T-helper 17 cell (primary cell): Measurements from ENCODE around the gene CCDC106. TPM values are rescaled to one million over a fixed set of nuclear protein-coding genes. Genes with fewer than 3 reads are reported as not detected.

Source experiments
- ATAC-seq: fragments of 150-1000 bp; cut with Tn5 transposase; 2 replicates; pipeline ENCODE4 v1.10.0; 2021; ENCODE audit warnings: mild to moderate bottlenecking, moderate library complexity
- DNase-seq, 3 donors: peaks; one replicate each; pipeline versions ENCODE4 v3.0.0 to v3.0.0-alpha.2; 2020 to 2021
- H3K9me3 ChIP-seq: one replicate; pipeline ENCODE4 v1.7.0; 2013; ENCODE audit warnings: low read length, mild to moderate bottlenecking; ENCODE audit not compliant: control insufficient read depth, poor library complexity, severe bottlenecking
- H3K27ac Mint-ChIP-seq: one replicate; pipeline ENCODE4 v1.8.0; 2022; ENCODE audit warnings: mild to moderate bottlenecking, moderate library complexity, mixed read lengths
- H3K27me3 Mint-ChIP-seq: one replicate; pipeline ENCODE4 v1.8.0; 2022; ENCODE audit warnings: mixed read lengths
- H3K36me3 Mint-ChIP-seq: one replicate; pipeline ENCODE4 v1.8.0; 2022; ENCODE audit warnings: low read depth, mixed read lengths
- H3K4me1 Mint-ChIP-seq: one replicate; pipeline ENCODE4 v1.8.0; 2022; ENCODE audit warnings: mild to moderate bottlenecking, mixed read lengths
- H3K4me3 Mint-ChIP-seq: one replicate; pipeline ENCODE4 v1.8.0; 2022; ENCODE audit warnings: mild to moderate bottlenecking, moderate library complexity, mixed read lengths
- total RNA-seq, 4 donors: library from RNA in 2 of 4; stranded (reverse) in 2 of 4; gene quantifications; one replicate each; pipeline ENCODE4 v1.2.3 and lab custom pipeline; 2022 to 2026

Gene CCDC106
- total RNA-seq, 2 donors from 2014 or later = 1.1 to 1.6 TPM

DNA sequence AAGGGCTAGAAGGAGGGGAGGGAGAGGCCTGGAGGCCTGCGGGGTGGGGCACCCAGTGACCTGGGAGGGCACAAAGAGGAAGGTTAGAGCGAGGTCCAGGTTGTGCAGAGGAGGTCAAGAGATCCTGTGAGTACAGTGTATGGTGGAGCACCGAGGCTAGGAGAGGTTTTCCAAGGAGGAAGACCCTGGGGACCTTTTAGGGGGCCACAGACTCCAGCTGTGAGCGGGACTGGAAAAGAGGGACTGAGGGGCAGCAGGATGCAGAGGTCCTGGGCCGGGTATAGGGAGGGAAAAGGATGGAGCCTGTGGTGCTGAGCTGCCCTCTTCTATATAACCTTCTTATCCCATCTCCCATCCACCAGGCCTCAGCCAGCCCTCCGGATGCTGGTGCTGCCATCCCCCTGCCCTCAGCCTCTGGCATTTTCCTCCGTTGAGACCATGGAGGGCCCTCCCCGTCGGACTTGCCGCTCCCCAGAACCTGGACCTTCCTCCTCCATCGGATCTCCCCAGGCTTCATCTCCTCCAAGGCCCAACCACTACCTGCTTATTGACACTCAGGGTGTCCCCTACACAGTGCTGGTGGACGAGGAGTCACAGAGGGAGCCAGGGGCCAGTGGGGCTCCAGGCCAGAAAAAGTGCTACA lies 3.7 kb upstream of the CCDC106 start:
- Mint-ChIP-seq H3K4me3 (peak overlapping the region; percentile 98), H3K27ac (peak overlapping the region; percentile 99), H3K36me3 (no peaks in the 10 kb centered on the region), H3K27me3 (no peaks in the 10 kb centered on the region), H3K4me1 (peaks cover 37% of the 10 kb centered on the region)
- no peaks in the 10 kb centered on the region for H3K9me3 ChIP-seq
- DNase-seq (no peak), ATAC-seq (no peak)

GRCh38 chr19:55644842-55645511 lies 3.0 kb upstream of the CCDC106 start:
- Mint-ChIP-seq H3K27me3 (no peaks in the 10 kb centered on the region), H3K36me3 (no peaks in the 10 kb centered on the region), H3K27ac (peak overlapping the region; percentile 67), H3K4me1 (peaks cover 40% of the 10 kb centered on the region), H3K4me3 (peak overlapping the region; percentile 67)
- ATAC-seq (no peak), DNase-seq (no peak)
- no peaks in the 10 kb centered on the region for H3K9me3 ChIP-seq

GRCh38 chr19:55645512-55645881 lies 2.5 kb upstream of the CCDC106 start:
- H3K9me3 ChIP-seq = no peaks in the 10 kb centered on the region
- Mint-ChIP-seq H3K4me3 (peak overlapping the region; percentile 67), H3K36me3 (no peaks in the 10 kb centered on the region), H3K4me1 (peaks cover 35% of the 10 kb centered on the region), H3K27me3 (no peaks in the 10 kb centered on the region), H3K27ac (peak overlapping the region; percentile 67)
- no peak for ATAC-seq
- DNase-seq = no peak

GRCh38 chr19:55646889-55647731 lies 902 bp upstream of the CCDC106 start:
- no peak for ATAC-seq
- peak overlapping the region; percentile 71 for H3K4me3 Mint-ChIP-seq
- H3K36me3 Mint-ChIP-seq = no peaks in the 10 kb centered on the region

DNA sequence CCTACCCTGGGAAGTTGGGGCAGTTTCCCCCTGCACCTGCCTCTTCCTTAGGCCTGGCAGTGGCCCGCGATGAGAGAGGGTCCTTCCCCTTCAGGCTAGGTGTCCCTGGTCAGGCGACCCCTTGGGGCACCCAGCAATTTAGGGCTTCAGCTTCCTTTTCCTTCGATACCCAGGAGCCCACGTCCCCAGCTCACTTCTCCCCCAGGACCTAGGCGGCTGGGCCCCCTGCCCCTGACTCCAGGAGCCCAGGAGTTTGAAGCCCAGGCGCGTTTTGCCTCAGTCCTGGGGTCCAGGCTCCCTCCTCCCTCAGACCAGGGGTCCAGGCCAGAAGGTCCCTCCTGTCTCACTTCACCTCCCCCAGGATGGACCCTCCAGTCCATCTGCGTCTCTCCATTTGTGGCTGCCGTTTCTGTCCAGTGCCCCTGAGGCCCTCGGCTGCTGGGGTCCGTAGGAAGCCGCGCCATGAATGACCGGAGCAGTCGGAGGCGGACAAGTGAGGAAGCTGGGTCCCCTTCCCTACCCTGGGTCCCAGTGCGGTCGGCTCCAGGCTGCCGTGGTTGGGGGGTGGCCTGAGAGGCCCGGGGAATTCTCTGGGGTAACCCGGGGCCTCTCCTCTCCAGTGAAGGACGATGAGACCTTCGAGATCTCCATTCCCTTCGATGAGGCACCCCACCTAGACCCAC lies 714 bp downstream of the CCDC106 start:
- H3K27ac Mint-ChIP-seq = peak overlapping the region; percentile 77
- no peaks in the 10 kb centered on the region for H3K9me3 ChIP-seq
- peak overlapping the region; percentile 85 for H3K4me3 Mint-ChIP-seq
- ATAC-seq (no peak), DNase-seq (no peak)
- H3K4me1 Mint-ChIP-seq = peaks cover 22% of the 10 kb centered on the region
- H3K36me3 Mint-ChIP-seq = no peaks in the 10 kb centered on the region
- H3K27me3 Mint-ChIP-seq = no peaks in the 10 kb centered on the region

More at GRCh38 chr19:55646889-55647731, 902 bp upstream of the CCDC106 start:
- no peak for DNase-seq
- H3K27ac Mint-ChIP-seq = peak overlapping the region; percentile 60
- no peaks in the 10 kb centered on the region for H3K9me3 ChIP-seq
- no peaks in the 10 kb centered on the region for H3K27me3 Mint-ChIP-seq
- peaks cover 28% of the 10 kb centered on the region for H3K4me1 Mint-ChIP-seq

DNA sequence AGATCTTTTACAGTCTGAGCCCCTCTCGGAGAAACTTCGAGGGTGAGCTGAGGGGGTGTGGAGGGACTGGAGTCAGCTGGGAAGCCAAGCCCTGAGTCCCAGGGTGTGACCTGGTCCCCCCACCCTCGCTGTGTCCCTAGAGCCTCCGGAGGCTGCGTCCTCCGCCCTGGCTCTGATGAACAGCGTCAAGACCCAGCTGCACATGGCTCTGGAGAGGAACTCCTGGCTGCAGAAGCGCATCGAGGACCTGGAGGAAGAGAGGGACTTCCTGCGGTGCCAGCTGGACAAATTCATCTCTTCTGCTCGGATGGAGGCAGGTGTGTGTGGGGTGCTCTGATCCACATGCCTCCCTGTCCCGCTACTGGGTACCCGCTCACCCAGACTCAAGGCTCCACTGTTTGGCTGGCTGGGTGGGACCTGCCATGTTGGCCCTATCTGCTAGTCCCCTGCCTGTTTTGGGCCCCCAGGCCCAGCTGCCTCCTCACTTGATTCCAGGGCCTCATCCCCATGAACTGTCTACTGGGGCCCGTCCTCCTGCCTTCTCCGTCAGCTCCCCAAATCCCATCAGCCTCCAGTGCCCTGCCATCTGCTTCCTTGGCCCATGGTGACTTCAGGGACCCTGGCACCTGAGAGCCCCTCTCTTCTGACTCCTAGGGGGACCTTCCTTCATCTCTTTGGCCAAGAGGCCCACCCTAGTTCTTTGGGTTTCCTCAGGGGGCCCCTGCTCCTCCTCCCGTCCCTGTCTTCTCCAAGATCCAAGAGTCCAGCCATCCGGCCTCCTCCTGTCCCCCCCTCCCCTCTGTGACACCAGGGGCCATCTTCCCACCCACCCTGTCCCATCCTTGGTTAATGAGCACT lies 1.5 kb downstream of the CCDC106 start:
- ATAC-seq (no peak), DNase-seq (no peak)
- Mint-ChIP-seq H3K4me1 (peaks cover 22% of the 10 kb centered on the region), H3K4me3 (peak overlapping the region; percentile 85), H3K36me3 (no peaks in the 10 kb centered on the region), H3K27ac (peak overlapping the region; percentile 77), H3K27me3 (no peaks in the 10 kb centered on the region)
- H3K9me3 ChIP-seq = no peaks in the 10 kb centered on the region

DNA sequence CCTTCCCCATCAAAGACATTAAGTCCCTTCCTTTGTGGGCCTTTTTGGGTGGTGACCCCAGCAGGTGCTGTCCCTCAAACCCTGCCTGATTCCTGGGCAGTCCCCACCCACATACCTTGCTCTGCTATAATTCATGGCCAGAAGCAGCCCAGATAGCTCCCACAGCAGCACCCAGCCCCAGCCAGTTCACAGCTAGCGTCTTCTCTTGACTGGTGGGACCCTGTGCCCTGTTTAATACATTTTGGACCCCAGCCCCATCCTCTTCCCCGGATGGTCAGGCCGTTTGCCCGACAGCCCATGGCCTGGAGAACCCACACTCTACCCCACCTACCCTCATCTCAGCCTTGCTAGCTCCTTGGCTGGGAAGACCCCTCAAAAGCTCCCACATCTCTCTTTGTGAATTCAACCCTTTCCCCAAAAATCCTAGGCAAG lies 2.1 kb downstream of the CCDC106 start:
- no peaks in the 10 kb centered on the region for H3K36me3 Mint-ChIP-seq
- peaks cover 21% of the 10 kb centered on the region for H3K4me1 Mint-ChIP-seq
- peak overlapping the region; percentile 61 for H3K27ac Mint-ChIP-seq
- no peaks in the 10 kb centered on the region for H3K9me3 ChIP-seq
- peak overlapping the region; percentile 85 for H3K4me3 Mint-ChIP-seq
- H3K27me3 Mint-ChIP-seq = no peaks in the 10 kb centered on the region
- DNase-seq (no peak), ATAC-seq (no peak)

- no peaks in the 10 kb centered on the region for H3K9me3 ChIP-seq
- ATAC-seq (no peak), DNase-seq (no peak)
- H3K36me3 Mint-ChIP-seq = no peaks in the 10 kb centered on the region
- H3K4me1 Mint-ChIP-seq = peaks cover 22% of the 10 kb centered on the region
- no peaks in the 10 kb centered on the region for H3K27me3 Mint-ChIP-seq
- peak overlapping the region; percentile 61 for H3K27ac Mint-ChIP-seq
- peak overlapping the region; percentile 5 for H3K4me3 Mint-ChIP-seq
Observed at GRCh38 chr19:55650602-55651230, 2.7 kb downstream of the CCDC106 start.

DNA sequence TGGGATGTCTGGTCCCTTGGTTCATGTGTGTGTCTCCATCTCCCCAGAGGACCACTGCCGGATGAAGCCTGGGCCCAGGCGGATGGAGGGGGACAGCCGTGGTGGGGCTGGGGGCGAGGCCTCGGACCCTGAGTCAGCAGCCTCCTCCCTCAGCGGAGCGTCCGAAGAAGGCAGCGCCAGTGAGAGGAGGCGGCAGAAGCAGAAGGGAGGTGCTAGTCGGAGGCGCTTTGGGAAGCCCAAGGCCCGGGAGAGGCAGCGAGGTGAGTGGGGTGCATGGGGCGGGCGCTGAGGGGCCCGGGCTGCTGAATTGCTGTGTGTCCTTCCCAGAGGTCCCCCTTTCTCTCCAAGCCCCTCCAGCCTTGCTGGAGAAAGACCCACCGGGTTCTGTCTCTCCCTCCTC lies 3.2 kb downstream of the CCDC106 start:
- H3K4me1 Mint-ChIP-seq = peaks cover 27% of the 10 kb centered on the region
- no peak overlapping the region for H3K27ac Mint-ChIP-seq
- DNase-seq (no peak), ATAC-seq (no peak)
- H3K4me3 Mint-ChIP-seq = no peak overlapping the region
- H3K27me3 Mint-ChIP-seq = no peaks in the 10 kb centered on the region
- H3K36me3 Mint-ChIP-seq = no peaks in the 10 kb centered on the region
- no peaks in the 10 kb centered on the region for H3K9me3 ChIP-seq

GRCh38 chr19:55652311-55653128 lies 4.5 kb downstream of the CCDC106 start:
- DNase-seq (no peak), ATAC-seq (no peak)
- peaks cover 36% of the 10 kb centered on the region for H3K4me1 Mint-ChIP-seq
- no peaks in the 10 kb centered on the region for H3K9me3 ChIP-seq
- no peak overlapping the region for H3K4me3 Mint-ChIP-seq
- H3K36me3 Mint-ChIP-seq = no peaks in the 10 kb centered on the region
- no peaks in the 10 kb centered on the region for H3K27me3 Mint-ChIP-seq
- H3K27ac Mint-ChIP-seq = no peak overlapping the region

DNA sequence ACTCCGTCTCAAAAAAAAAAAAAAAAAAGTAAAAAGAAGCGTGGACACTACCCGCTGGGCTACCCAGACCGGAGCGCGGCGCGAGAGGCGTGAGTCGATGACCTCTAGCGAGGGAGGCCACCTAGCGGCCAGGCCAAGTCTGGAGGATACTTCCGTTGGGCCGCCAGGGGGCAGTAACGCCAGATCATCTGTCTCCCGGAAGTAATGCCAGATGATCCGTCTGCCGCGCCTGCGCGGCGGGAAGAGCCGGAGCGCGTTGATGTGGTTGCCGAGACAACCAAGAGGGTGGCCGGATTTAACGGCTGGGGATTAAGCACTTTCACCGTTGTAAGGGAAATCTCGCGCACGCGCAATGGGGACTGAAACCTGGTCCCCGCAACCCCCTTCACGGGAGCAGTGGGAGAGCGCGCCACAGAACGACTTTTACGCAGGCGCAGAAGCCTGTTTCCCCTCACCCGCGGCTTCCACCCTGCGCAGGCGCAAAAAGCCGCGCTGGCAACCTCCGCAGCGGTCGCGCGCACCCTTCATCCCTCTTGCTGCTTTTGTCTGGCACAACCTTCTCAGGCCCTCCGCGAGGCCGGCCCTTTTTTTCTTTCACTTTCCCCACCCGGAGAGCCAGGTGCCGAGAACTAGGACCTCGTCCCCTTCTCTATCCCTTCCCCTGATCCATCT lies 5.8 kb downstream of the CCDC106 start:
- peak overlapping the region; percentile 100 for H3K27ac Mint-ChIP-seq

More for the DNA sequence above, 5.8 kb downstream of the CCDC106 start:
- Mint-ChIP-seq H3K36me3 (no peaks in the 10 kb centered on the region), H3K4me1 (peaks cover 39% of the 10 kb centered on the region), H3K4me3 (peak overlapping the region; percentile 94), H3K27me3 (no peaks in the 10 kb centered on the region)
- peak; percentile 97 to 99 (median 97) for DNase-seq
- peak; percentile 70 for ATAC-seq
- no peaks in the 10 kb centered on the region for H3K9me3 ChIP-seq
